ENCODE data around the gene GPR17. TPM values are rescaled to one million over a fixed set of nuclear protein-coding genes. Genes with fewer than 3 reads are reported as not detected.

GPR17 gene
- total RNA-seq, 1 donor from 2014 or later, result not detected

GRCh38 chr2:127698553-127699355 is 52.8 kb downstream of the GPR17 start:
- no peak for DNase-seq (ENCODE audit: low spot score)

DNA sequence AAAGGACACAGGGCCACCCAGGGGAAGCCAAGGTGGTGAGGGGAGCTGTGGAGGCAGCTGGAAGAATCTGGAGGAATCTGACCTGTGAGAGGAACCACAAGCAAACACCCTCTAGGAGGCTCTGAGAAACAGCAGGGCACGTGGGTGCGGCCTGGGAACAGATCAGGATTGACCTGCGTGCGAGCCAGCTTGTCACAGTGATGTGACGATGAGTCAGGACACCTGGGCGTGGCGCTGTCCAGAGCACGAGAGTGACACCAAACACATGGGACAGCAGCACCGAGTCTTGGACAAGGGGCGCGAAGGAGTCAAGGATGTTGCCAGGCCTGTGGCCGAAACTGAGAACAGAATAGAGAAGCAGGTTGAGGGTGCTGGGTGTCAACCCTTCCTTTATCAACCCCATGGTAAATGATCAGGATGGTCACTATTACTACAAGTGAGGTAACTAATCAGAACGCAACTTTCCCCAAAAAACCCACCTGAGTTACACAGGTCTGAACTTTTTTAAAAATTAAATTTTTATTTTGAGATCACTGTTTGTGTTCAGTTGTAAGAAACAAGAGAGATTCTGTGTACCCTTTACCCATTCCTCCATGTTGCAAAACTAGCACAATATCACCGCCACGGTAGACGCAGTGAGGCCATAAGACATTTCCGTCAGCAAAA is 54.7 kb downstream of the GPR17 start:
- H3K79me2 ChIP-seq (ENCODE audit: low read depth), result peaks cover 32% of the 10 kb centered on the region
- Mint-ChIP-seq H3K27me3 (ENCODE audit: insufficient read depth, low read depth) (peaks cover 2% of the 10 kb centered on the region), H3K36me3 (peaks cover 11% of the 10 kb centered on the region), H3K4me3 (peak overlapping the region; percentile 94), H3K4me1 (peaks cover 20% of the 10 kb centered on the region), H3K27ac (peak overlapping the region; percentile 99), H3K9me3 (peaks cover 2% of the 10 kb centered on the region)
- no peak overlapping the region for H3K9ac ChIP-seq
- H3K27ac ChIP-seq, result peak overlapping the region; percentile 11
- peak overlapping the region; percentile 82 for H3K4me2 ChIP-seq
- peak overlapping the region; percentile 71 for H2AFZ ChIP-seq (replicated peaks)
- TF ChIP-seq EZH2phosphoT487 (IDR thresholded peaks at IDR 0.05) (no peak), EZH2 (IDR thresholded peaks at IDR 0.05) (peak; percentile 34), CTCF (IDR thresholded peaks at IDR 0.05) (no peak)
- H3K4me1 ChIP-seq, result peaks cover 29% of the 10 kb centered on the region
- H4K20me1 ChIP-seq (ENCODE audit: low read depth), result peaks cover 29% of the 10 kb centered on the region
- H3K4me3 ChIP-seq, result peak overlapping the region; percentile 84
- H3K36me3 ChIP-seq, result peaks cover 2% of the 10 kb centered on the region
- H3F3A ChIP-seq (ENCODE audit: low read depth), result peaks cover 40% of the 10 kb centered on the region
- H3K9me3 ChIP-seq (ENCODE audit: low read depth), result no peaks in the 10 kb centered on the region
- peak; percentile 77 for DNase-seq (ENCODE audit: low spot score)
- peaks cover 2% of the 10 kb centered on the region for H3K27me3 ChIP-seq

More at GRCh38 chr2:127698553-127699355, 52.8 kb downstream of the GPR17 start:
- Histone ChIP-seq H3K4me1 (peaks cover 26% of the 10 kb centered on the region), H3K27ac (no peak overlapping the region), H3K27me3 (peaks cover 21% of the 10 kb centered on the region), H3K9ac (no peak overlapping the region), H2AFZ (replicated peaks) (no peak overlapping the region), H3K79me2 (ENCODE audit: low read depth) (peaks cover 18% of the 10 kb centered on the region), H3K9me3 (ENCODE audit: low read depth) (no peaks in the 10 kb centered on the region), H3F3A (ENCODE audit: low read depth) (peaks cover 29% of the 10 kb centered on the region), H3K36me3 (no peaks in the 10 kb centered on the region), H3K4me3 (no peak overlapping the region), H4K20me1 (ENCODE audit: low read depth) (peaks cover 17% of the 10 kb centered on the region), H3K4me2 (no peak overlapping the region)
- H3K27me3 Mint-ChIP-seq (ENCODE audit: insufficient read depth, low read depth), result peaks cover 2% of the 10 kb centered on the region
- H3K4me3 Mint-ChIP-seq, result no peak overlapping the region
- peaks cover 2% of the 10 kb centered on the region for H3K9me3 Mint-ChIP-seq
- H3K27ac Mint-ChIP-seq, result peak overlapping the region; percentile 26
- peaks cover 6% of the 10 kb centered on the region for H3K36me3 Mint-ChIP-seq
- peaks cover 18% of the 10 kb centered on the region for H3K4me1 Mint-ChIP-seq
- TF ChIP-seq EZH2phosphoT487 (IDR thresholded peaks at IDR 0.05) (no peak), EZH2 (IDR thresholded peaks at IDR 0.05) (no peak), CTCF (IDR thresholded peaks at IDR 0.05) (no peak)

GRCh38 chr2:127701193-127701650 is 55.3 kb downstream of the GPR17 start, which contains the start of gene SFT2D3:
TSS of gene SFT2D3 (plus strand) at chr2:127701497. CDS start at chr2:127701529, 32 bp downstream.
- Mint-ChIP-seq H3K4me1 (peaks cover 20% of the 10 kb centered on the region), H3K9me3 (peaks cover 2% of the 10 kb centered on the region), H3K27ac (peak within 1 kb of the TSS; percentile 99), H3K27me3 (ENCODE audit: insufficient read depth, low read depth) (peaks cover 2% of the 10 kb centered on the region), H3K36me3 (peaks cover 11% of the 10 kb centered on the region), H3K4me3 (peak within 1 kb of the TSS; percentile 94)
- Histone ChIP-seq H3K27me3 (no peaks in the 10 kb centered on the region), H3K9me3 (ENCODE audit: low read depth) (no peaks in the 10 kb centered on the region), H4K20me1 (ENCODE audit: low read depth) (peaks cover 29% of the 10 kb centered on the region), H3K4me1 (peaks cover 29% of the 10 kb centered on the region), H2AFZ (replicated peaks) (peak within 1 kb of the TSS; percentile 71), H3K4me2 (peak within 1 kb of the TSS; percentile 82), H3F3A (ENCODE audit: low read depth) (peaks cover 43% of the 10 kb centered on the region), H3K4me3 (peak within 1 kb of the TSS; percentile 84), H3K27ac (peak within 1 kb of the TSS; percentile 93), H3K79me2 (ENCODE audit: low read depth) (peaks cover 32% of the 10 kb centered on the region), H3K36me3 (peaks cover 5% of the 10 kb centered on the region), H3K9ac (peak within 1 kb of the TSS; percentile 66)
- DNase-seq (ENCODE audit: low spot score), result peak; percentile 95
- TF ChIP-seq EZH2phosphoT487 (IDR thresholded peaks at IDR 0.05) (no peak), CTCF (IDR thresholded peaks at IDR 0.05) (no peak), EZH2 (IDR thresholded peaks at IDR 0.05) (no peak)
